GM23338 (cell line): ENCODE results near the gene SEMA6B. TPM values are rescaled to one million over a fixed set of nuclear protein-coding genes. Genes with fewer than 3 reads are reported as not detected.

Source experiments
- ATAC-seq: fragments of 200-7000 bp; cut with Tn5 transposase; 3 replicates; pipeline ENCODE4 v1.9.1; 2020
- DNase-seq: peaks from one replicate; pipeline ENCODE4 v3.0.0-alpha.2; 2015; ENCODE audit warnings: low spot score
- H2AFZ ChIP-seq: fragments of 200-600 bp; sonication (generic); 2 replicates; pipeline ENCODE4 v1.8.0; 2016; ENCODE audit warnings: antibody characterized with exemption, mild to moderate bottlenecking, moderate library complexity
- H3F3A ChIP-seq: fragments of 200-600 bp; sonication (generic); replicated peaks from 2 replicates; pipeline ENCODE4 v1.8.0; 2017; ENCODE audit warnings: antibody characterized with exemption, mixed run types, low read depth
- H3K27ac ChIP-seq: fragments of 200-600 bp; sonication (generic); 2 replicates; pipeline ENCODE4 v1.6.1; 2016; ENCODE audit warnings: low read depth
- H3K27me3 ChIP-seq: fragments of 200-600 bp; sonication (generic); 2 replicates; pipeline ENCODE4 v1.8.0; 2016; ENCODE audit warnings: mild to moderate bottlenecking, mixed run types, moderate library complexity; ENCODE audit not compliant: insufficient read depth
- H3K36me3 ChIP-seq: fragments of 200-600 bp; sonication (generic); 2 replicates; pipeline ENCODE4 v1.8.0; 2016; ENCODE audit warnings: mild to moderate bottlenecking; ENCODE audit not compliant: insufficient read depth
- H3K4me1 ChIP-seq: fragments of 200-600 bp; sonication (generic); 2 replicates; pipeline ENCODE4 v1.8.0; 2016; ENCODE audit warnings: mild to moderate bottlenecking, moderate library complexity; ENCODE audit not compliant: insufficient read depth
- H3K4me2 ChIP-seq: fragments of 200-600 bp; sonication (generic); 2 replicates; pipeline ENCODE4 v1.7.1; 2017; ENCODE audit warnings: mixed run types
- H3K4me3 ChIP-seq: fragments of 200-600 bp; sonication (generic); 2 replicates; pipeline ENCODE4 v1.6.1; 2016; ENCODE audit warnings: mixed run types
- H3K79me2 ChIP-seq: fragments of 200-600 bp; sonication (generic); replicated peaks from 2 replicates; pipeline ENCODE4 v1.8.0; 2017; ENCODE audit warnings: mild to moderate bottlenecking; ENCODE audit not compliant: insufficient read depth
- H3K9me2 ChIP-seq: fragments of 200-600 bp; sonication (generic); 2 replicates; pipeline ENCODE4 v1.8.0; 2017; ENCODE audit not compliant: insufficient read depth
- H4K20me1 ChIP-seq: fragments of 200-600 bp; sonication (generic); replicated peaks from 2 replicates; pipeline ENCODE4 v1.8.0; 2017; ENCODE audit warnings: mild to moderate bottlenecking; ENCODE audit not compliant: insufficient read depth
- H3K27ac Mint-ChIP-seq: 2 replicates; pipeline ENCODE4 v1.8.0; 2020; ENCODE audit warnings: inconsistent platforms, mild to moderate bottlenecking, moderate library complexity, mixed read lengths
- H3K27me3 Mint-ChIP-seq: 3 replicates; pipeline ENCODE4 v1.8.0; 2022; ENCODE audit warnings: low read depth, mild to moderate bottlenecking, moderate library complexity, mixed read lengths, inconsistent platforms; ENCODE audit not compliant: insufficient read depth, poor library complexity
- H3K36me3 Mint-ChIP-seq: 3 replicates; pipeline ENCODE4 v1.8.0; 2021; ENCODE audit warnings: low read depth, mild to moderate bottlenecking, inconsistent platforms, moderate library complexity, mixed read lengths
- H3K4me1 Mint-ChIP-seq: 3 replicates; pipeline ENCODE4 v1.8.0; 2020; ENCODE audit warnings: mild to moderate bottlenecking, inconsistent platforms, mixed read lengths
- H3K4me3 Mint-ChIP-seq: 3 replicates; pipeline ENCODE4 v1.8.0; 2021; ENCODE audit warnings: moderate library complexity, mild to moderate bottlenecking, inconsistent platforms, mixed read lengths
- H3K9me3 Mint-ChIP-seq: 3 replicates; pipeline ENCODE4 v1.8.0; 2020; ENCODE audit warnings: moderate library complexity, mild to moderate bottlenecking, inconsistent platforms, mixed read lengths
- CREB1 ChIP-seq: fragments of 250-450 bp; sonication (Bioruptor Pico); IDR thresholded peaks from 2 replicates; pipeline ENCODE4 v1.5.0; 2020; ENCODE audit warnings: low read depth, mild to moderate bottlenecking, moderate library complexity
- EZH2 ChIP-seq: fragments of 200-600 bp; sonication (generic); IDR thresholded peaks from one replicate; pipeline ENCODE4 v1.8.0; 2017; ENCODE audit warnings: antibody characterized with exemption, mild to moderate bottlenecking, low read depth; ENCODE audit not compliant: unreplicated experiment
- EZH2phosphoT487 ChIP-seq: fragments of 200-600 bp; sonication (generic); IDR thresholded peaks from one replicate; pipeline ENCODE4 v1.8.1; 2018; ENCODE audit warnings: antibody characterized with exemption; ENCODE audit not compliant: unreplicated experiment
- JUNB ChIP-seq: IDR thresholded peaks from one replicate; pipeline ENCODE4 v1.6.1; 2016; ENCODE audit warnings: antibody characterized with exemption; ENCODE audit not compliant: unreplicated experiment
- NANOG ChIP-seq: IDR thresholded peaks from 2 replicates; pipeline ENCODE4 v1.6.1; 2016; ENCODE audit warnings: antibody characterized with exemption, borderline replicate concordance
- POLR2AphosphoS5 ChIP-seq: IDR thresholded peaks from 2 replicates; pipeline ENCODE4 v1.6.1; 2016; ENCODE audit warnings: antibody characterized with exemption, low read depth
- STAT1 ChIP-seq: IDR thresholded peaks from one replicate; pipeline ENCODE4 v1.6.1; 2016; ENCODE audit warnings: antibody characterized with exemption; ENCODE audit not compliant: unreplicated experiment
- ZNF114 ChIP-seq: fragments of 250-450 bp; sonication (Bioruptor Pico); IDR thresholded peaks from 2 replicates; pipeline ENCODE4 v1.5.0; 2020; ENCODE audit warnings: mild to moderate bottlenecking, moderate library complexity
- ZNF331 ChIP-seq: fragments of 250-450 bp; sonication (Bioruptor Pico); IDR thresholded peaks from 2 replicates; pipeline ENCODE4 v1.5.0; 2020; ENCODE audit warnings: low read depth, mild to moderate bottlenecking, moderate library complexity
- polyA plus RNA-seq: library from polyadenylated mRNA; unstranded; fragments of >200 nt; fragmentation: Nextera tagmentation; extraction: Ambion mirVana; gene quantifications from 2 replicates; pipeline ENCODE4 v1.2.1, GENCODE V29; 2016
- total RNA-seq: library from RNA; depleted of rRNA; stranded (reverse); fragments of >200 nt; shearing (Covaris generic); gene quantifications from 2 replicates; pipeline ENCODE4 v1.2.3, GENCODE V29; 2014
- TF ChIP-seq, protein P1 (sequence below): IDR thresholded peaks from 2 replicates; pipeline ENCODE4 v1.6.1; 2016; ENCODE audit warnings: antibody characterized with exemption
- TF ChIP-seq, protein P2 (sequence below): fragments of 250-450 bp; sonication (Bioruptor Pico); IDR thresholded peaks from 2 replicates; pipeline ENCODE4 v1.5.0; 2020; ENCODE audit warnings: mild to moderate bottlenecking, moderate library complexity
- TF ChIP-seq, protein P3 (sequence below), 2 experiments: fragments of 200-600 bp in 1 of 2; sonication (generic) in 1 of 2; conservative IDR thresholded peaks; 2 replicates each; pipeline versions ENCODE4 v1.5.1 to v1.6.1; 2016 to 2017; ENCODE audit warnings: antibody characterized with exemption in 2 of 2, low read depth in 2 of 2, mild to moderate bottlenecking in 2 of 2, moderate library complexity in 1 of 2
- TF ChIP-seq, protein P4 (sequence below): IDR thresholded peaks from one replicate; pipeline ENCODE4 v1.6.1; 2018; ENCODE audit warnings: antibody characterized with exemption; ENCODE audit not compliant: unreplicated experiment

The SEMA6B gene
- total and polyA plus RNA-seq, 2 experiments from 2014 or later, result 5.3 to 42.7 TPM

DNA sequence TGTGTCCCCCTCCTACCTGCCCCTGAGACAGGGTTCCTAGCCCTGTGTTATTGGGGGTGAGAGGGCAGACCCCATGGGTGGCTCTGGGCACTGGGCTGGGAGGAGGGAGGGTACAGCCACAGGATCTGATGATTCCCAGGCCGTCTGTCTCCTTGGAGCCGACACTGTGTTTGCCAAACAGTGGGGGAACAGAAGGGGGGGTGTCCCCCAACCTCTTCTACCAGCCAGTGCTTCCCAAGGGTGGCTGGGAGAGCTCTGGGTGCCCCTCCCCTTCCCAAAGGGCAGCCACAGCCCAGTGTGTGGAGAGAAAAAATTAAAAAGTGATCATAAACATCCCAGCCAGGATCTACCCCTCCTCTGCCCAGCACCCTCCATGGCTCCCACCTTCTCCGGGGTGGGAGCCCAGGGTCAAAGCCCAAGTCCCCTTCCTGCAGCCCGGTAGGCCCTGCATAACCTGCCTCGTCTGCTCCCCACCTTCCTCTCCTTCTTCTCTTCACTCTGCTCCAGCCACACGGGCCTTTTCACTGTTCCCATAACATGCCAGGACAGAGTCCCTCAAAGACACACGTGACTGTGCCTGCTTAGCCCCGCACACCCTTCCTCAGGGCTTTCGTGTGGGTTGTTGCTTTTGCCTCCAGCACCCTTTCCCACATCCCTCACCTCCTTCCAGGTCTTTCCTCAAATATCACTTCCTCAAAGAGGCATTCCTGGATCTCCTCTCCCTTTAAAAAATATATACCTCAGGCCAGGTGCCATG is 39.8 kb downstream of the SEMA6B start:
- Histone ChIP-seq H2AFZ (no peak overlapping the region), H3K9me2 (no peaks in the 10 kb centered on the region), H3K27me3 (peaks cover 21% of the 10 kb centered on the region; the same call in 1 of the 2 replicates), H3F3A (no peaks in the 10 kb centered on the region), H3K4me1 (no peaks in the 10 kb centered on the region), H4K20me1 (no peaks in the 10 kb centered on the region; the same call in 1 of the 2 replicates), H3K4me2 (no peak overlapping the region), H3K27ac (no peak overlapping the region), H3K4me3 (no peak overlapping the region), H3K36me3 (no peaks in the 10 kb centered on the region), H3K79me2 (no peaks in the 10 kb centered on the region)
- Mint-ChIP-seq H3K9me3 (peaks cover 3% of the 10 kb centered on the region; the same call in 2 of the 3 replicates), H3K27ac (no peak overlapping the region), H3K27me3 (peaks cover 36% of the 10 kb centered on the region), H3K4me1 (peaks cover 4% of the 10 kb centered on the region), H3K36me3 (peaks cover 2% of the 10 kb centered on the region; the same call in 1 of the 3 replicates), H3K4me3 (no peak overlapping the region; the same call in 2 of the 3 replicates)
- ATAC-seq (no peak), DNase-seq (no peak)
- no peak for TF ChIP-seq ZNF331
- TF ChIP-seq NANOG, result no peak
- TF ChIP-seq EZH2, result no peak
- TF ChIP-seq JUNB, result no peak
- TF ChIP-seq STAT1, result no peak
- TF ChIP-seq CREB1 (CRISPR knock-in tag), result no peak
- TF ChIP-seq, protein P1, sequence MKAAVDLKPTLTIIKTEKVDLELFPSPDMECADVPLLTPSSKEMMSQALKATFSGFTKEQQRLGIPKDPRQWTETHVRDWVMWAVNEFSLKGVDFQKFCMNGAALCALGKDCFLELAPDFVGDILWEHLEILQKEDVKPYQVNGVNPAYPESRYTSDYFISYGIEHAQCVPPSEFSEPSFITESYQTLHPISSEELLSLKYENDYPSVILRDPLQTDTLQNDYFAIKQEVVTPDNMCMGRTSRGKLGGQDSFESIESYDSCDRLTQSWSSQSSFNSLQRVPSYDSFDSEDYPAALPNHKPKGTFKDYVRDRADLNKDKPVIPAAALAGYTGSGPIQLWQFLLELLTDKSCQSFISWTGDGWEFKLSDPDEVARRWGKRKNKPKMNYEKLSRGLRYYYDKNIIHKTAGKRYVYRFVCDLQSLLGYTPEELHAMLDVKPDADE, result no peak
- TF ChIP-seq ZNF114, result no peak
- TF ChIP-seq, protein P2, sequence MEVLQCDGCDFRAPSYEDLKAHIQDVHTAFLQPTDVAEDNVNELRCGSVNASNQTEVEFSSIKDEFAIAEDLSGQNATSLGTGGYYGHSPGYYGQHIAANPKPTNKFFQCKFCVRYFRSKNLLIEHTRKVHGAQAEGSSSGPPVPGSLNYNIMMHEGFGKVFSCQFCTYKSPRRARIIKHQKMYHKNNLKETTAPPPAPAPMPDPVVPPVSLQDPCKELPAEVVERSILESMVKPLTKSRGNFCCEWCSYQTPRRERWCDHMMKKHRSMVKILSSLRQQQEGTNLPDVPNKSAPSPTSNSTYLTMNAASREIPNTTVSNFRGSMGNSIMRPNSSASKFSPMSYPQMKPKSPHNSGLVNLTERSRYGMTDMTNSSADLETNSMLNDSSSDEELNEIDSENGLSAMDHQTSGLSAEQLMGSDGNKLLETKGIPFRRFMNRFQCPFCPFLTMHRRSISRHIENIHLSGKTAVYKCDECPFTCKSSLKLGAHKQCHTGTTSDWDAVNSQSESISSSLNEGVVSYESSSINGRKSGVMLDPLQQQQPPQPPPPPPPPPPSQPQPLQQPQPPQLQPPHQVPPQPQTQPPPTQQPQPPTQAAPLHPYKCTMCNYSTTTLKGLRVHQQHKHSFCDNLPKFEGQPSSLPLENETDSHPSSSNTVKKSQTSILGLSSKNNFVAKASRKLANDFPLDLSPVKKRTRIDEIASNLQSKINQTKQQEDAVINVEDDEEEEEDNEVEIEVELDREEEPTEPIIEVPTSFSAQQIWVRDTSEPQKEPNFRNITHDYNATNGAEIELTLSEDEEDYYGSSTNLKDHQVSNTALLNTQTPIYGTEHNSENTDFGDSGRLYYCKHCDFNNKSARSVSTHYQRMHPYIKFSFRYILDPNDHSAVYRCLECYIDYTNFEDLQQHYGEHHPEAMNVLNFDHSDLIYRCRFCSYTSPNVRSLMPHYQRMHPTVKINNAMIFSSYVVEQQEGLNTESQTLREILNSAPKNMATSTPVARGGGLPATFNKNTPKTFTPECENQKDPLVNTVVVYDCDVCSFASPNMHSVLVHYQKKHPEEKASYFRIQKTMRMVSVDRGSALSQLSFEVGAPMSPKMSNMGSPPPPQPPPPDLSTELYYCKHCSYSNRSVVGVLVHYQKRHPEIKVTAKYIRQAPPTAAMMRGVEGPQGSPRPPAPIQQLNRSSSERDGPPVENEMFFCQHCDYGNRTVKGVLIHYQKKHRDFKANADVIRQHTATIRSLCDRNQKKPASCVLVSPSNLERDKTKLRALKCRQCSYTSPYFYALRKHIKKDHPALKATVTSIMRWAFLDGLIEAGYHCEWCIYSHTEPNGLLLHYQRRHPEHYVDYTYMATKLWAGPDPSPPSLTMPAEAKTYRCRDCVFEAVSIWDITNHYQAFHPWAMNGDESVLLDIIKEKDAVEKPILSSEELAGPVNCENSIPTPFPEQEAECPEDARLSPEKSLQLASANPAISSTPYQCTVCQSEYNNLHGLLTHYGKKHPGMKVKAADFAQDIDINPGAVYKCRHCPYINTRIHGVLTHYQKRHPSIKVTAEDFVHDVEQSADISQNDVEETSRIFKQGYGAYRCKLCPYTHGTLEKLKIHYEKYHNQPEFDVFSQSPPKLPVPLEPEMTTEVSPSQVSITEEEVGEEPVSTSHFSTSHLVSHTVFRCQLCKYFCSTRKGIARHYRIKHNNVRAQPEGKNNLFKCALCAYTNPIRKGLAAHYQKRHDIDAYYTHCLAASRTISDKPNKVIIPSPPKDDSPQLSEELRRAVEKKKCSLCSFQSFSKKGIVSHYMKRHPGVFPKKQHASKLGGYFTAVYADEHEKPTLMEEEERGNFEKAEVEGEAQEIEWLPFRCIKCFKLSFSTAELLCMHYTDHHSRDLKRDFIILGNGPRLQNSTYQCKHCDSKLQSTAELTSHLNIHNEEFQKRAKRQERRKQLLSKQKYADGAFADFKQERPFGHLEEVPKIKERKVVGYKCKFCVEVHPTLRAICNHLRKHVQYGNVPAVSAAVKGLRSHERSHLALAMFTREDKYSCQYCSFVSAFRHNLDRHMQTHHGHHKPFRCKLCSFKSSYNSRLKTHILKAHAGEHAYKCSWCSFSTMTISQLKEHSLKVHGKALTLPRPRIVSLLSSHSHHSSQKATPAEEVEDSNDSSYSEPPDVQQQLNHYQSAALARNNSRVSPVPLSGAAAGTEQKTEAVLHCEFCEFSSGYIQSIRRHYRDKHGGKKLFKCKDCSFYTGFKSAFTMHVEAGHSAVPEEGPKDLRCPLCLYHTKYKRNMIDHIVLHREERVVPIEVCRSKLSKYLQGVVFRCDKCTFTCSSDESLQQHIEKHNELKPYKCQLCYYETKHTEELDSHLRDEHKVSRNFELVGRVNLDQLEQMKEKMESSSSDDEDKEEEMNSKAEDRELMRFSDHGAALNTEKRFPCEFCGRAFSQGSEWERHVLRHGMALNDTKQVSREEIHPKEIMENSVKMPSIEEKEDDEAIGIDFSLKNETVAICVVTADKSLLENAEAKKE, result no peak
- no peak for TF ChIP-seq POLR2AphosphoS5
- TF ChIP-seq, protein P3, sequence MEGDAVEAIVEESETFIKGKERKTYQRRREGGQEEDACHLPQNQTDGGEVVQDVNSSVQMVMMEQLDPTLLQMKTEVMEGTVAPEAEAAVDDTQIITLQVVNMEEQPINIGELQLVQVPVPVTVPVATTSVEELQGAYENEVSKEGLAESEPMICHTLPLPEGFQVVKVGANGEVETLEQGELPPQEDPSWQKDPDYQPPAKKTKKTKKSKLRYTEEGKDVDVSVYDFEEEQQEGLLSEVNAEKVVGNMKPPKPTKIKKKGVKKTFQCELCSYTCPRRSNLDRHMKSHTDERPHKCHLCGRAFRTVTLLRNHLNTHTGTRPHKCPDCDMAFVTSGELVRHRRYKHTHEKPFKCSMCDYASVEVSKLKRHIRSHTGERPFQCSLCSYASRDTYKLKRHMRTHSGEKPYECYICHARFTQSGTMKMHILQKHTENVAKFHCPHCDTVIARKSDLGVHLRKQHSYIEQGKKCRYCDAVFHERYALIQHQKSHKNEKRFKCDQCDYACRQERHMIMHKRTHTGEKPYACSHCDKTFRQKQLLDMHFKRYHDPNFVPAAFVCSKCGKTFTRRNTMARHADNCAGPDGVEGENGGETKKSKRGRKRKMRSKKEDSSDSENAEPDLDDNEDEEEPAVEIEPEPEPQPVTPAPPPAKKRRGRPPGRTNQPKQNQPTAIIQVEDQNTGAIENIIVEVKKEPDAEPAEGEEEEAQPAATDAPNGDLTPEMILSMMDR (conservative IDR thresholded peaks at IDR 0.05; ENCODE audit: low read depth in 2 of 2), result no peak
- TF ChIP-seq EZH2phosphoT487, result no peak
- TF ChIP-seq, protein P4, sequence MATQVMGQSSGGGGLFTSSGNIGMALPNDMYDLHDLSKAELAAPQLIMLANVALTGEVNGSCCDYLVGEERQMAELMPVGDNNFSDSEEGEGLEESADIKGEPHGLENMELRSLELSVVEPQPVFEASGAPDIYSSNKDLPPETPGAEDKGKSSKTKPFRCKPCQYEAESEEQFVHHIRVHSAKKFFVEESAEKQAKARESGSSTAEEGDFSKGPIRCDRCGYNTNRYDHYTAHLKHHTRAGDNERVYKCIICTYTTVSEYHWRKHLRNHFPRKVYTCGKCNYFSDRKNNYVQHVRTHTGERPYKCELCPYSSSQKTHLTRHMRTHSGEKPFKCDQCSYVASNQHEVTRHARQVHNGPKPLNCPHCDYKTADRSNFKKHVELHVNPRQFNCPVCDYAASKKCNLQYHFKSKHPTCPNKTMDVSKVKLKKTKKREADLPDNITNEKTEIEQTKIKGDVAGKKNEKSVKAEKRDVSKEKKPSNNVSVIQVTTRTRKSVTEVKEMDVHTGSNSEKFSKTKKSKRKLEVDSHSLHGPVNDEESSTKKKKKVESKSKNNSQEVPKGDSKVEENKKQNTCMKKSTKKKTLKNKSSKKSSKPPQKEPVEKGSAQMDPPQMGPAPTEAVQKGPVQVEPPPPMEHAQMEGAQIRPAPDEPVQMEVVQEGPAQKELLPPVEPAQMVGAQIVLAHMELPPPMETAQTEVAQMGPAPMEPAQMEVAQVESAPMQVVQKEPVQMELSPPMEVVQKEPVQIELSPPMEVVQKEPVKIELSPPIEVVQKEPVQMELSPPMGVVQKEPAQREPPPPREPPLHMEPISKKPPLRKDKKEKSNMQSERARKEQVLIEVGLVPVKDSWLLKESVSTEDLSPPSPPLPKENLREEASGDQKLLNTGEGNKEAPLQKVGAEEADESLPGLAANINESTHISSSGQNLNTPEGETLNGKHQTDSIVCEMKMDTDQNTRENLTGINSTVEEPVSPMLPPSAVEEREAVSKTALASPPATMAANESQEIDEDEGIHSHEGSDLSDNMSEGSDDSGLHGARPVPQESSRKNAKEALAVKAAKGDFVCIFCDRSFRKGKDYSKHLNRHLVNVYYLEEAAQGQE, result no peak
